Esophagus muscularis mucosa (tissue), 4 donors: ENCODE data around the gene CCDC40. TPM values are rescaled to one million over a fixed set of nuclear protein-coding genes. Genes with fewer than 3 reads are reported as not detected.
A peak's percentile ranks its signal among the peaks of the same experiment; 100 is the strongest.
"Not testable (repeated sequence)": the region's sequence is repeated elsewhere in the genome, so short reads cannot be mapped to it uniquely, and the experiment has no call there.

Experiments
- DNase-seq: peaks from one replicate; pipeline ENCODE4 v3.0.0-alpha.2; 2017; ENCODE audit errors: extremely low spot score
- H3K27ac ChIP-seq, 4 donors: fragments of 200-600 bp; sonication (generic); replicated peaks in 1 of 4; 1 replicate in 3 of 4; 2 replicates in 1 of 4; pipeline ENCODE4 v1.5.1; 2016 to 2019; ENCODE audit warnings: mild to moderate bottlenecking in 1 of 4
- H3K27me3 ChIP-seq, 4 donors: fragments of 200-600 bp; sonication (generic); one replicate each; pipeline versions ENCODE4 v1.5.1 to v1.6.0; 2016 to 2019
- H3K36me3 ChIP-seq, 4 donors: fragments of 200-600 bp; sonication (generic); one replicate each; pipeline ENCODE4 v1.5.1; 2016 to 2019
- H3K4me1 ChIP-seq, 4 donors: fragments of 200-600 bp; sonication (generic); one replicate each; pipeline ENCODE4 v1.5.1; 2016 to 2019
- H3K4me3 ChIP-seq, 4 donors: fragments of 200-600 bp; sonication (generic); 1 replicate in 2 of 4; 2 replicates in 2 of 4; pipeline ENCODE4 v1.5.1; 2016 to 2019; ENCODE audit warnings: mild to moderate bottlenecking in 4 of 4, moderate library complexity in 1 of 4
- H3K9me3 ChIP-seq, 4 donors: fragments of 200-600 bp; sonication (generic); 1 replicate in 3 of 4; 2 replicates in 1 of 4; pipeline ENCODE4 v1.5.1; 2016 to 2019
- EP300 ChIP-seq: sonication (generic); formaldehyde crosslinking; IDR thresholded peaks from one replicate; pipeline ENCODE4 v1.6.1; 2017; ENCODE audit warnings: antibody characterized with exemption
- POLR2A ChIP-seq: fragments of 450-650 bp; IDR thresholded peaks from one replicate; pipeline ENCODE4 v1.6.1; 2017; ENCODE audit warnings: antibody characterized with exemption, moderate library complexity, mild to moderate bottlenecking, low read depth
- POLR2AphosphoS5 ChIP-seq, 2 donors: sonication (generic); formaldehyde crosslinking; IDR thresholded peaks; one replicate each; pipeline ENCODE4 v1.6.1; 2017; ENCODE audit warnings: antibody characterized with exemption in 2 of 2
- WGBS: methylation state at CpG from one replicate; pipeline ENCODE4 v1.1.5; 2018; 5-methylcytosine and 5-hydroxymethylcytosine counted together
- intact Hi-C: fragments of 100-400 bp; cut with DNase I; formaldehyde crosslinking; loops from one replicate; pipeline ENCODE4 v1.15.1; 2023
- total RNA-seq, 4 donors: library from RNA; depleted of rRNA; stranded (reverse); fragments of >200 nt; gene quantifications; one replicate each; pipeline versions ENCODE4 v1.1.0 to v1.2.1, GENCODE V29; 2016
- TF ChIP-seq, protein P1 (sequence below), 3 experiments: fragments of 200-600 bp in 2 of 3; fragments of 450-650 bp in 1 of 3; sonication (generic) in 2 of 3; IDR thresholded peaks; one replicate each; pipeline ENCODE4 v1.5.1; 2017 to 2019; ENCODE audit warnings: antibody characterized with exemption in 3 of 3, mild to moderate bottlenecking in 2 of 3, moderate library complexity in 1 of 3

The CCDC40 gene
- total RNA-seq, 4 donors from 2014 or later: 4.9 to 9.5 (median 7.8) TPM

DNA sequence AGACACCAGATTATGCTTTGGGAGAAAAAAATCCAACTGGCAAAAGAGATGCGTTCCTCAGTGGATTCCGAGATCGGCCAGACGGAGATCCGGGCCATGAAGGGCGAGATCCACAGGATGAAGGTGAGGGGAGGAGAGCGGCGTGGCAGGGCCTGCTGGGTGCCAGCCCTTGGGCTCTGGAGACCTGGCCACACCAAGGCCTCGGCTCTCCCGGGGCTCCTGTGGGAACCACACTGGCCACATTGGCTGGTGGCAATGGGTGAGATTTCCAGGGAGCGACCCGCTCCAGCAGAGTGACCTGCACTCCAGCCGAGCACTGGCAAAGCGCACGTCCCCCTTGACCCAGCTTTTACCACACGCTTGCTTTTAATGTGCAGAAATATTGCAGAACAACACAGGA, 53.3 kb downstream of the CCDC40 start:
- TF ChIP-seq, protein P1, sequence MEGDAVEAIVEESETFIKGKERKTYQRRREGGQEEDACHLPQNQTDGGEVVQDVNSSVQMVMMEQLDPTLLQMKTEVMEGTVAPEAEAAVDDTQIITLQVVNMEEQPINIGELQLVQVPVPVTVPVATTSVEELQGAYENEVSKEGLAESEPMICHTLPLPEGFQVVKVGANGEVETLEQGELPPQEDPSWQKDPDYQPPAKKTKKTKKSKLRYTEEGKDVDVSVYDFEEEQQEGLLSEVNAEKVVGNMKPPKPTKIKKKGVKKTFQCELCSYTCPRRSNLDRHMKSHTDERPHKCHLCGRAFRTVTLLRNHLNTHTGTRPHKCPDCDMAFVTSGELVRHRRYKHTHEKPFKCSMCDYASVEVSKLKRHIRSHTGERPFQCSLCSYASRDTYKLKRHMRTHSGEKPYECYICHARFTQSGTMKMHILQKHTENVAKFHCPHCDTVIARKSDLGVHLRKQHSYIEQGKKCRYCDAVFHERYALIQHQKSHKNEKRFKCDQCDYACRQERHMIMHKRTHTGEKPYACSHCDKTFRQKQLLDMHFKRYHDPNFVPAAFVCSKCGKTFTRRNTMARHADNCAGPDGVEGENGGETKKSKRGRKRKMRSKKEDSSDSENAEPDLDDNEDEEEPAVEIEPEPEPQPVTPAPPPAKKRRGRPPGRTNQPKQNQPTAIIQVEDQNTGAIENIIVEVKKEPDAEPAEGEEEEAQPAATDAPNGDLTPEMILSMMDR (IDR thresholded peaks at IDR 0.05): no peak
- TF ChIP-seq POLR2AphosphoS5 (IDR thresholded peaks at IDR 0.05): no peak
- TF ChIP-seq EP300: no peak
- TF ChIP-seq POLR2A: no peak
- no peak for DNase-seq
- H3K36me3 ChIP-seq: peaks cover 0 to 17% (median 4%) of the 10 kb centered on the region in 4 donors
- intact Hi-C loops: no loop called here
- WGBS: over 99% methylated on average over 14 of the region's 16 CpGs
- H3K4me1 ChIP-seq: no peaks in the 10 kb centered on the region
- no peak overlapping the region for H3K27ac ChIP-seq
- H3K4me3 ChIP-seq: no peak overlapping the region
- no peaks in the 10 kb centered on the region for H3K9me3 ChIP-seq
- no peaks in the 10 kb centered on the region for H3K27me3 ChIP-seq

DNA sequence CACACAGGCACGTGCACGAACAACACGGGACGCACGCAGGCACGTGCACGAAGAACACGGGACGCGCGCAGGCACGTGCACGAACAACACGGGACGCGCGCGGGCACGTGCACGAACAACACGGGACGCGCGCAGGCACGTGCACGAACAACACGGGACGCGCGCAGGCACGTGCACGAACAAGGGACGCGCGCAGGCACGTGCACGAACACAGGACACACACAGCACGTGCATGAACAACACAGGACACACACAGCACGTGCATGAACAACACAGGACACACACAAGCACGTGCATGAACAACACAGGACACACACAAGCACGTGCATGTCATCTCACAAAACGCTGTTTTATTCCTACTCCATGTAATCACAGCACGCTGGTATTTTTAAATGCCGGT, 53.7 kb downstream of the CCDC40 start:
- intact Hi-C loops, DNase-seq, H3K4me1 ChIP-seq, H3K27ac ChIP-seq, H3K4me3 ChIP-seq, H3K27me3 ChIP-seq, H3K9me3 ChIP-seq: not testable (repeated sequence)
- peaks cover 0 to 17% (median 4%) of the 10 kb centered on the region in 4 donors for H3K36me3 ChIP-seq
- 95% methylated on average over 44 of the region's 44 CpGs for WGBS

- TF ChIP-seq, protein P1 (IDR thresholded peaks at IDR 0.05): no peak
- TF ChIP-seq POLR2AphosphoS5 (IDR thresholded peaks at IDR 0.05) (no peak), EP300 (no peak), POLR2A (no peak)
- Histone ChIP-seq H3K9me3 (no peaks in the 10 kb centered on the region), H3K4me1 (no peaks in the 10 kb centered on the region), H3K4me3 (no peak overlapping the region), H3K27me3 (no peaks in the 10 kb centered on the region), H3K27ac (no peak overlapping the region), H3K36me3 (peaks cover 0 to 17% (median 4%) of the 10 kb centered on the region in 4 donors)
- no peak for DNase-seq
- 92% methylated on average over 4 of the region's 4 CpGs for WGBS
- intact Hi-C loops: no loop called here
Observed at GRCh38 chr17:80091376-80091775, 54.9 kb downstream of the CCDC40 start.

GRCh38 chr17:80092959-80093358, 56.5 kb downstream of the CCDC40 start:
- peak overlapping the region in 2 of 4 donors; percentile 26 to 48 for H3K27ac ChIP-seq
- no peaks in the 10 kb centered on the region for H3K4me1 ChIP-seq
- intact Hi-C loops: no loop called here
- H3K9me3 ChIP-seq: no peaks in the 10 kb centered on the region
- H3K27me3 ChIP-seq: no peaks in the 10 kb centered on the region
- H3K36me3 ChIP-seq: peaks cover 0 to 13% (median 4%) of the 10 kb centered on the region in 4 donors
- no peak overlapping the region for H3K4me3 ChIP-seq
- TF ChIP-seq POLR2A (no peak), EP300 (no peak), POLR2AphosphoS5 (IDR thresholded peaks at IDR 0.05) (no peak)
- TF ChIP-seq, protein P1 (IDR thresholded peaks at IDR 0.05): no peak
- DNase-seq: no peak
- WGBS: 69% methylated on average over 8 of the region's 8 CpGs

- WGBS: 91% methylated on average over 31 of the region's 37 CpGs
- no peak for DNase-seq
- Histone ChIP-seq H3K9me3 (no peaks in the 10 kb centered on the region), H3K27ac (no peak overlapping the region), H3K27me3 (no peaks in the 10 kb centered on the region), H3K4me3 (no peak overlapping the region), H3K4me1 (peaks cover 0 to under 1% (median under 1%) of the 10 kb centered on the region in 4 donors), H3K36me3 (peaks cover 0 to 3% (median 2%) of the 10 kb centered on the region in 4 donors)
- intact Hi-C loops: no loop called here
- no peak for TF ChIP-seq POLR2AphosphoS5 (IDR thresholded peaks at IDR 0.05)
- TF ChIP-seq, protein P1 (IDR thresholded peaks at IDR 0.05): no peak
Observed at GRCh38 chr17:80095038-80095843, 58.8 kb downstream of the CCDC40 start.
